GM18517 (cell line): Measurements from ENCODE around the gene GRIK4.

Source experiments
- ATAC-seq: cut with Tn5 transposase; IDR thresholded peaks from one replicate; pipeline ENCODE4 v1.9.1; 2021; ENCODE audit warnings: mild to moderate bottlenecking, moderate library complexity; ENCODE audit not compliant: unreplicated experiment

Gene GRIK4

GRCh38 chr11:120718171-120718570 lies 206.6 kb downstream of the GRIK4 start:
- no peak for ATAC-seq

GRCh38 chr11:120719348-120719747 lies 207.8 kb downstream of the GRIK4 start:
- no peak for ATAC-seq

- no peak for ATAC-seq
Measured at GRCh38 chr11:120720760-120721159, 209.2 kb downstream of the GRIK4 start.

GRCh38 chr11:120722524-120722923 lies 211.0 kb downstream of the GRIK4 start:
- no peak for ATAC-seq

- no peak for ATAC-seq
Measured at GRCh38 chr11:120723751-120724150, 212.2 kb downstream of the GRIK4 start.

DNA sequence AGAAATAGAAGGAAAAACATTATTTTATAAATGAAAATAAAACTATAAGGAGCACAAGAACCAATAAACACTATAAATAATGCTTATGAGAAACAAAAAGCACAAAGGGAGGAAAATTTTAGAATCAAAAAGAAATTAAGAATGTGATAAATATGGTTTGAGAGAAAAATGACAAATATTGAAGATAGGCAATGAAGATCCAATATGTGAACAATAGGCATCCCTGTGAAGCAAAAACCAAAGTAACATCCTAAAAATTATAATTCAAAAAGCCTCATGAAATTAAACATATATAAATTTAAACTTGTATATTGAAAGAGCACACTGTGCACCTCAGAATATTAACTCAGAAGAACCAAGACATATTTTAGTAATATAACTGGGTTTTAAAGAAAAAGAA lies 216.2 kb downstream of the GRIK4 start:
- ATAC-seq, result no peak

DNA sequence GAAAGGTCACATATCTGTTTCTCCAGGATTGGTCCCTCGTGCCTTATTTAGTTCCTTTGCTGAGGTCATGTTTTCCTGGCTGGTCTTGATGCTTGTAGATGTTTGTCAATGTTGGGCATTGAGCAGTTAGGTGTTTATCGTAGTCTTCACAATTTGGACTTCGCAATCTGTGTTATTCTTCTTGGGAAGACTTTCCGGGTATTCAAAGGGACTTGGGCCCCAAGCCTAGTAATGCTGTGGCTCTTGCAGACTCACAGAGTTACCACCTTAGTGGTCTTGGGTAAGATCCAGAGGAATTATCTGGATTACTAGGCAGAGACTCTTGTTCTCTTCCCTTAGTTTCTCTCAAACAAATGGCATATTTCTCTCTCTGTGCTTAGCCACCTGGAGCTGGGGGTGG lies 223.5 kb downstream of the GRIK4 start:
- ATAC-seq, result no peak

- ATAC-seq, result no peak
Measured at GRCh38 chr11:120738516-120739046, 227.0 kb downstream of the GRIK4 start.

DNA sequence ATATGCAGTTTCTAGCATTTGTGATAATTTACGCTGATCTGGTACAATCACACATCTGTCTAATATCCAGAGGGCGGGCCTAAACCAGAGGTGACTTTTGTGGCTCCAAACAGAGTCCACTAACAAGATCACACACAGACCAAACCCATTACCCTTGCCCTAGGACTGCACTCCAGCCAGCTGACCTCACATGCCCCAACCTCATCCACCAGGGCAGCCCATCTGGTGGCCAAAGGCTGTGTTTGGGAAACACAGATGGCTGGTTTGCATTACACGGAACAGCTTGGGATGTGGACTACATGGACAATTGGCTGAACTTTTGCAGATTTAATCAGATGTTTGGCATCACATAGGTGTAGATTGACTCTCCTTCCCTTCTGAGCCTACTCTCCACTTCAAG lies 228.2 kb downstream of the GRIK4 start:
- no peak for ATAC-seq

GRCh38 chr11:120740380-120740779 lies 228.8 kb downstream of the GRIK4 start:
- ATAC-seq, result no peak

- ATAC-seq, result no peak
Measured at GRCh38 chr11:120744016-120744994, 232.8 kb downstream of the GRIK4 start.

DNA sequence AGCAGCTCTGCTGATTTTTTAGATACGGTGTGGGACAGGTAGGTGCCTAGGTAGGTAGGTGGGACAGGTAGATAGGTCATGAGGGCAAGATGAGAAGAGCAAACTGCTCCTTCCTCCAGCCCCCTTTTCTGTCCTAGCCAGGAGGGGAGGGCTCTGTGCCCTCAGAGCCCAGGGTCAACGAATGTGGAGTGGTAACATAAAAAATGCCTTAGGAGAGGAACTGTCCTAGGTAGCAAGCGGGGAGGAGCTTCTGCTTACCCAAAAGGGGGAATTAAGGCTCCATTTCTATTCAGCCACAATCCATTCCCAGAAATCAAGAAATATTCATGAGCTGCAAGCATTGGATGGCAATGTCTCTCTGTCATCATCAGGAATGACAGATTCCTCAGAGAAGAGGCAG lies 234.8 kb downstream of the GRIK4 start:
- ATAC-seq, result no peak

DNA sequence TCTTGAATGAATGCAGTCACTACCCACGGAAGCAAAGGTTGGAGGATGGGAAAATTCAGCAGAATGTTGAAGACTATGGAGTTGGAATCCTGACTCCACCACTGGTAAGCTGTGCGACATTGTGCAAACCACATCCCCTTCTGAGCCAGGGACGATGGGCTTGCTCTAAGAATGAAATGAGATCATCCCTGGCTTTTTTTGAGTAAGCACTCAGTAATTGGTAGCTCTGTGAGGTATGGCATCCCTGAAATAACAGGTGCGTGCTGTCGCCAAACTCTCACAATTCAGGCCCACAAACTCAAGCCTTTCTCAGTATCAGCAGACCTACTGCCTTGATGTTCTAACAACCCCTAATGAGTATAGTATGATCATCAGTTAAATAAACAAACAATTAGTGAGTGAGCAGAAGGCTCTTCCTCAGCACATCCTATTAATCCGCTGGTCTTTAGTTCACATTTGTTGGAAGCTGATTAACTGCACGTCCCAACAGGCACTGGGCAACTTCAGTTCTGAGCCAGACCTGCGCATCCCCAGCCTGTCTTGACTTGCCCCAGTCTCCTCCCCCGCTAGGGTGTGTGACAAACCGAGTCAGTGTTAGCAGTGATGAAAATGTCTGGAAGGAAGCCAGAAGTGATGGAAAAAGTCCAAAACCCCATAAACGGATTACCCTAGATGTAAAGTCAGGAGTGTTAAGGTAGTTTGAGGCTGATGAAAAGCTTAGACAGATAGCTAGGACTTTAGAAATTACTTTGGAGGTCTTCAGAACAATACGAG lies 235.5 kb downstream of the GRIK4 start:
- ATAC-seq, result no peak

DNA sequence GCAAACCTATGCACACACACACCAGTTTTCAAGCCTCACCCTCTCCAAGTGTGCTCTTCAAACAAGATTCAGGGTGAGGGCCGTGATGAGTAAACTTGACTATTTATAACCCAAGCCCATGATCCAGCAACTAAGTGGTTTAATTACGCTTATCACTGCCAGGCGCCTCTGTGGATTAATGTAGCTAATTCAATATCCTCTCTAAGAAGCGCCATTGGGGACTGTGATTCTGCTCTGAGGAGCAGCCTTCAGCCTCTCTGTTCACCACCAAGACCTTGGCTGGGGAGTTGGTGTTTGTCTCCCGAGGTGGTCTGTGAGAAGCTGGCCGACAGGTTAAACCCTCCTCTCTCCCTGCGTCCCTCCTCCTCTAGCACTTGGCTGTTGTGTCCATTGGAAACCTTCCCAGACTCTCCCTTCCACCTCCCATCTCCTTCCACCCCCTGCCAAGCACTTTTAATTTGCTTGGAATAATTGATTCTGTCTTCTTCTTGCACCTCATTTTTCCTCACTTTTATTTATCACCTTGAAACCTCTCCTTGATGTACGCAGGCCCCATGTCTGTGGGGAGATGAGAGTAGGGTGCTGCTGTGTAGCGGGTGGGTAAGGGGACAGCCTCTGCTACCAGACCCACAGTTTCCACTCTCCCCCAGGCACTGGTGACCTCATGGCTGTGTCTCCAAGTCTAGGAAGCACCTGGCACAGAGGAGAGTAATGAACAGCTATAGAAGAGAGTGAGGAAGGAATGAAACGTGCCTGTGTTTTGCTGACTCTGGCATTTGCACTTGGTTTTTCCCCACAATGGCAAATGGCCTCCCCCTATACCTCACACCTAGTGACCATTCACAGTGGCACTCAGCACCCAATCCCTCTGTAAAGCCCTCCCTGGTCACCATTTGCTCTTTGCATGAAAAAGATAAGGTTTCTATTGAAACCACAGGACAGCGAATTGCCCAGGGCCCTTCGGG lies 236.6 kb downstream of the GRIK4 start:
- ATAC-seq, result no peak

- ATAC-seq, result no peak
Measured at GRCh38 chr11:120749395-120749794, 237.8 kb downstream of the GRIK4 start.

- ATAC-seq, result no peak
Measured at GRCh38 chr11:120750647-120751549, 239.3 kb downstream of the GRIK4 start.

DNA sequence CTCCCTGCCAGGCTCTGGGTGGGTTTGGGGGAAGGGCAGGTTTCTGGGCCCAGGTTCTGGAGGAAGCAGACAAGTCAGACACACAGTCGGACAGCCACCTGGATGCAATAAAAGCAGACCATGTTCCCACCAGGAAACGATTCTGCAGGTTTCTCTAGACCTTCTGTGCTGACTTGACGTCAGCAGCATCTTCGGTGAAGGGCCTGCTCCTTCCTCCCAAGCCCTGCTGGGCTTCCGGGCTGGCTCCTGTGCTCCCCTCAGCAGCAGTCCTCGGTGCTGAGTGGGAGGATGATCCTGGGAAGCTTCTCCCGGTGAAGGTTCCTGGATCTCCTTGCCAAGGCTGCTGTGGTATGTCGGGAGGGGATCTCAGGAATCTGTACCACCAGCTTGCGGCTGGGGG lies 240.0 kb downstream of the GRIK4 start:
- no peak for ATAC-seq

- ATAC-seq, result no peak
Measured at GRCh38 chr11:120752668-120753067, 241.1 kb downstream of the GRIK4 start.

DNA sequence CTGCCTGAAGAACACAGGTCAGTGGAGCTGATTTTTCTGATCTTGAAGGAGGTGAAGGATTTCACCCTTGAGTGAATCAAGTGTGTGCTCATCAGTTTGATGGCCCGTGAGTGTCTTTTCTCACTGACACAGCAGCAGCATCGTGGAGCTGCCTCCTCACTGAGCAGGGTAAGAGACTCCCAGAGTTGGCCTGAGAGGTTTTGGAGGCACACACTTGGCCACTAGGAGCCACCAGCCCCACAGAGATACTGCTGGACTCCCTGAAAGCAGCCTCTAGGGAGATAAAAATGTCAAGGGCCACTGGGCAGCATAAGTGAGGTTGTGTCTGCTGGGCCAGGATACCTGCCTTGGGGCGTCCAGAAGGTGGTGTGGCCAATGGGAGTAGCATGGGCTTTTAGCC lies 245.4 kb downstream of the GRIK4 start:
- no peak for ATAC-seq
